ENCODE measurements around the gene RSU1.

RSU1 gene

GRCh38 chr10:16643502-16643901 is 173.7 kb downstream of the RSU1 start:
- Histone ChIP-seq H3K27me3 (no peaks in the 10 kb centered on the region), H3K4me1 (peaks cover 9% of the 10 kb centered on the region), H3K36me3 (no peaks in the 10 kb centered on the region), H3K4me3 (no peak overlapping the region), H3K9ac (no peak overlapping the region), H3K27ac (no peak overlapping the region), H4K20me1 (no peaks in the 10 kb centered on the region), H3K4me2 (no peak overlapping the region), H3K9me3 (no peaks in the 10 kb centered on the region)
- TF ChIP-seq Cebpa-rat (IDR thresholded peaks at IDR 0.05) = no peak

- H3K4me1 ChIP-seq = no peaks in the 10 kb centered on the region
- TF ChIP-seq Cebpa-rat (IDR thresholded peaks at IDR 0.05) = no peak
- H3K27me3 ChIP-seq = no peaks in the 10 kb centered on the region
- H3K27ac ChIP-seq = no peak overlapping the region
- no peak overlapping the region for H3K4me2 ChIP-seq
- H4K20me1 ChIP-seq = no peaks in the 10 kb centered on the region
- H3K9ac ChIP-seq = no peak overlapping the region
- H3K36me3 ChIP-seq = no peaks in the 10 kb centered on the region
- H3K4me3 ChIP-seq = no peak overlapping the region
- no peaks in the 10 kb centered on the region for H3K9me3 ChIP-seq
Measured at GRCh38 chr10:16640153-16640552, 177.1 kb downstream of the RSU1 start.

GRCh38 chr10:16639471-16639870 is 177.8 kb downstream of the RSU1 start:
- Histone ChIP-seq H3K27ac (no peak overlapping the region), H4K20me1 (no peaks in the 10 kb centered on the region), H3K9ac (no peak overlapping the region), H3K4me2 (no peak overlapping the region), H3K27me3 (no peaks in the 10 kb centered on the region), H3K36me3 (no peaks in the 10 kb centered on the region), H3K4me3 (no peak overlapping the region), H3K9me3 (no peaks in the 10 kb centered on the region), H3K4me1 (no peaks in the 10 kb centered on the region)
- no peak for TF ChIP-seq Cebpa-rat (IDR thresholded peaks at IDR 0.05)

- H3K9me3 ChIP-seq = no peaks in the 10 kb centered on the region
- no peak overlapping the region for H3K4me2 ChIP-seq
- H4K20me1 ChIP-seq = no peaks in the 10 kb centered on the region; the same call in 1 of the 2 replicates
- H3K4me1 ChIP-seq = no peaks in the 10 kb centered on the region
- H3K27me3 ChIP-seq = no peaks in the 10 kb centered on the region
- H3K4me3 ChIP-seq = no peak overlapping the region
- H3K27ac ChIP-seq = no peak overlapping the region
- H3K9ac ChIP-seq = no peak overlapping the region
- no peak for TF ChIP-seq Cebpa-rat (IDR thresholded peaks at IDR 0.05)
- no peaks in the 10 kb centered on the region for H3K36me3 ChIP-seq
Measured at GRCh38 chr10:16632996-16633395, 184.2 kb downstream of the RSU1 start.

GRCh38 chr10:16626697-16627096 is 190.5 kb downstream of the RSU1 start:
- no peaks in the 10 kb centered on the region; the same call in 1 of the 2 replicates for H4K20me1 ChIP-seq
- no peaks in the 10 kb centered on the region for H3K27me3 ChIP-seq
- H3K27ac ChIP-seq = no peak overlapping the region
- TF ChIP-seq Cebpa-rat (IDR thresholded peaks at IDR 0.05) = no peak
- H3K36me3 ChIP-seq = no peaks in the 10 kb centered on the region
- no peak overlapping the region for H3K4me2 ChIP-seq
- H3K9me3 ChIP-seq = no peaks in the 10 kb centered on the region
- H3K4me3 ChIP-seq = no peak overlapping the region
- no peaks in the 10 kb centered on the region for H3K4me1 ChIP-seq
- H3K9ac ChIP-seq = no peak overlapping the region

GRCh38 chr10:16612981-16613355 is 204.3 kb downstream of the RSU1 start:
- no peak overlapping the region for H3K4me2 ChIP-seq
- no peak overlapping the region for H3K9ac ChIP-seq
- no peaks in the 10 kb centered on the region for H3K27me3 ChIP-seq
- H3K4me3 ChIP-seq = no peak overlapping the region
- no peak overlapping the region for H3K27ac ChIP-seq
- H4K20me1 ChIP-seq = peaks cover 58% of the 10 kb centered on the region
- H3K36me3 ChIP-seq = no peaks in the 10 kb centered on the region
- no peak for TF ChIP-seq Cebpa-rat (IDR thresholded peaks at IDR 0.05)
- no peaks in the 10 kb centered on the region for H3K4me1 ChIP-seq
- peaks cover 9% of the 10 kb centered on the region; the same call in 1 of the 2 replicates for H3K9me3 ChIP-seq

- TF ChIP-seq Cebpa-rat (IDR thresholded peaks at IDR 0.05) = no peak
- Histone ChIP-seq H4K20me1 (peaks cover 58% of the 10 kb centered on the region), H3K9ac (no peak overlapping the region)
Measured at GRCh38 chr10:16612115-16612980, 204.9 kb downstream of the RSU1 start.

GRCh38 chr10:16611037-16611436 is 206.2 kb downstream of the RSU1 start:
- H3K4me3 ChIP-seq = no peak overlapping the region
- peaks cover 58% of the 10 kb centered on the region for H4K20me1 ChIP-seq
- H3K36me3 ChIP-seq = no peaks in the 10 kb centered on the region
- H3K27ac ChIP-seq = no peak overlapping the region
- H3K9me3 ChIP-seq = no peaks in the 10 kb centered on the region
- no peak overlapping the region for H3K4me2 ChIP-seq
- no peaks in the 10 kb centered on the region for H3K4me1 ChIP-seq
- TF ChIP-seq Cebpa-rat (IDR thresholded peaks at IDR 0.05) = no peak
- no peaks in the 10 kb centered on the region for H3K27me3 ChIP-seq
- H3K9ac ChIP-seq = no peak overlapping the region

More at GRCh38 chr10:16612115-16612980, 204.9 kb downstream of the RSU1 start:
- no peak overlapping the region for H3K4me2 ChIP-seq
- no peak overlapping the region for H3K27ac ChIP-seq
- no peaks in the 10 kb centered on the region for H3K36me3 ChIP-seq
- no peaks in the 10 kb centered on the region for H3K27me3 ChIP-seq
- 0 out of 2 replicates have a peak, but pooled peaks cover 2% of the 10 kb centered on the region for H3K9me3 ChIP-seq
- H3K4me1 ChIP-seq = no peaks in the 10 kb centered on the region
- no peak overlapping the region for H3K4me3 ChIP-seq

GRCh38 chr10:16609211-16609610 is 208.0 kb downstream of the RSU1 start:
- Histone ChIP-seq H3K4me3 (no peak overlapping the region), H4K20me1 (peaks cover 51% of the 10 kb centered on the region)
- no peak for TF ChIP-seq Cebpa-rat (IDR thresholded peaks at IDR 0.05)

GRCh38 chr10:16606923-16607322 is 210.3 kb downstream of the RSU1 start:
- H4K20me1 ChIP-seq = peaks cover 28% of the 10 kb centered on the region
- H3K27ac ChIP-seq = no peak overlapping the region
- H3K36me3 ChIP-seq = no peaks in the 10 kb centered on the region
- no peak overlapping the region for H3K4me2 ChIP-seq
- H3K4me3 ChIP-seq = no peak overlapping the region
- H3K9me3 ChIP-seq = no peaks in the 10 kb centered on the region
- H3K9ac ChIP-seq = no peak overlapping the region
- no peaks in the 10 kb centered on the region for H3K27me3 ChIP-seq
- no peak for TF ChIP-seq Cebpa-rat (IDR thresholded peaks at IDR 0.05)
- H3K4me1 ChIP-seq = no peaks in the 10 kb centered on the region

More at GRCh38 chr10:16609211-16609610, 208.0 kb downstream of the RSU1 start:
- no peak overlapping the region for H3K4me2 ChIP-seq
- no peaks in the 10 kb centered on the region for H3K4me1 ChIP-seq
- H3K36me3 ChIP-seq = no peaks in the 10 kb centered on the region
- no peak overlapping the region for H3K27ac ChIP-seq
- no peaks in the 10 kb centered on the region for H3K9me3 ChIP-seq
- no peak overlapping the region for H3K9ac ChIP-seq
- no peaks in the 10 kb centered on the region for H3K27me3 ChIP-seq

Data from BLaER1 (cell line).